ENCODE measurements around the gene SUSD6.

Gene SUSD6

DNA sequence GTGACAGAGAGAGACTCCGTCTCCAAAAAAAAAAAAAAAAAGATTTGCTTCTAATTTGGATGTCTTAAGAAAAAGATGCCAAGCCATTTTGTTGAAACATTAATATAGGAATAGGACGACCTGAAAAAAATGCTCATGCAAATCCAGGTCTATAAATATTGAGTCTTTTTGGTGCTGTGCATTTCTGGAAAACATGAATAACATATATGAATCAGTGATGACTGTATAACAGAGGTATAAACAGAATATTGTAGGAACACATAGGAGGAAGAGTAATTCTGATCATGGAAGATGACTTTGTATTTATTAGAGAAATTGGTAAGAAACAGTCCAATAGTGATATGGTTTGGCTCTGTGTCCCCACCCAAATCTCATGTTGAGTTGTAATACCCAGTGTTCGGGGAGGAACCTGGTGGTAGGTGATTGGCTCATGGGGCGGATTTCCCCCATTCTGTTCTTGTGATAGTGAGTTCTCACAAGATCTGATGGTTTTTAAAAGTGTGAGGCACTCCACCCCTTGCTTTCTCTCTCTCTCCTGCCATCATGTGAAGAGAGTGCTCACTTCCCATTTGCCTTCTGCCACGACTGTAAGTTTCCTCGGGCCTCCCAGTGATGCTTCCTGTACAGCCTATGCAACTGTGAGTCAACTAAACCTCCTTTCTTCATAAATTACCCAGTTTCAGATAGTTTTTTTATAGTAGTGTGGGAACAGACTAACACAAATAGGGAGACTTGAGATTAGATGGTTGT lies 152.5 kb downstream of the SUSD6 start:
- no peak for DNase-seq (ENCODE audit: low read depth in 2 of 2)
